Endodermal cell (in vitro differentiated cells): ENCODE results near the gene CDCP2. TPM values are rescaled to one million over a fixed set of nuclear protein-coding genes. Genes with fewer than 3 reads are reported as not detected.

Source experiments
- DNase-seq: peaks from one replicate; pipeline ENCODE4 v3.0.0-alpha.2; 2017
- H3K27ac ChIP-seq: 2 replicates; pipeline ENCODE4 v1.5.1; 2013; ENCODE audit warnings: mild to moderate bottlenecking, low read depth, low read length, moderate library complexity
- H3K27me3 ChIP-seq: 2 replicates; pipeline ENCODE4 v1.6.1; 2013; ENCODE audit warnings: mild to moderate bottlenecking, low read length, moderate library complexity; ENCODE audit not compliant: insufficient read depth, control insufficient read depth, poor library complexity, severe bottlenecking
- H3K36me3 ChIP-seq: 2 replicates; pipeline ENCODE4 v1.7.0; 2013; ENCODE audit warnings: mild to moderate bottlenecking, low read length, moderate library complexity; ENCODE audit not compliant: control insufficient read depth, insufficient read depth
- H3K4me1 ChIP-seq: one replicate; pipeline ENCODE4 v1.7.0; 2013; ENCODE audit warnings: low read length; ENCODE audit not compliant: control insufficient read depth, insufficient read depth
- H3K4me3 ChIP-seq: 2 replicates; pipeline ENCODE4 v1.5.1; 2013; ENCODE audit warnings: mild to moderate bottlenecking, low read length, moderate library complexity
- H3K9ac ChIP-seq: 2 replicates; pipeline ENCODE4 v1.6.1; 2013; ENCODE audit warnings: mild to moderate bottlenecking, low read length, moderate library complexity; ENCODE audit not compliant: poor library complexity, severe bottlenecking; ENCODE audit errors: extremely low read depth
- H3K9me3 ChIP-seq: 2 replicates; pipeline ENCODE4 v1.6.1; 2013; ENCODE audit warnings: mild to moderate bottlenecking, low read length, moderate library complexity; ENCODE audit not compliant: control insufficient read depth
- H3K27ac Mint-ChIP-seq: 2 replicates; pipeline ENCODE4 v1.8.0; 2020; ENCODE audit warnings: mixed read lengths
- H3K27me3 Mint-ChIP-seq: 2 replicates; pipeline ENCODE4 v1.8.0; 2021; ENCODE audit warnings: mild to moderate bottlenecking, mixed read lengths; ENCODE audit not compliant: insufficient read depth
- H3K36me3 Mint-ChIP-seq: 2 replicates; pipeline ENCODE4 v1.8.0; 2020; ENCODE audit warnings: low read depth, mixed read lengths
- H3K4me1 Mint-ChIP-seq: 2 replicates; pipeline ENCODE4 v1.8.0; 2020; ENCODE audit warnings: mixed read lengths
- H3K4me3 Mint-ChIP-seq: 2 replicates; pipeline ENCODE4 v1.8.0; 2020; ENCODE audit warnings: mild to moderate bottlenecking, moderate library complexity, mixed read lengths
- H3K9me3 Mint-ChIP-seq: 2 replicates; pipeline ENCODE4 v1.8.0; 2020; ENCODE audit warnings: mild to moderate bottlenecking, mixed read lengths
- CTCF ChIP-seq: fragments of 200-600 bp; sonication (generic); conservative IDR thresholded peaks from 2 replicates; pipeline ENCODE4 v1.5.0; 2021; ENCODE audit warnings: antibody characterized with exemption, mild to moderate bottlenecking
- WGBS, 2 experiments: methylation state at CpG; one replicate each; pipeline versions ENCODE4 v1.1.5 to v1.1.7; 2013; ENCODE audit warnings: missing lambda C conversion rate in 2 of 2, mixed read lengths in 1 of 2; ENCODE audit not compliant: insufficient coverage in 1 of 2, insufficient read length in 1 of 2; 5-methylcytosine and 5-hydroxymethylcytosine counted together
- total RNA-seq, 2 donors: library from RNA; stranded (reverse); fragmentation: NEBNext Ultra II Directional in 1 of 2; extraction: Animal tissue kit (Norgen Biotek cat#: 25700) in 1 of 2; gene quantifications; 2 replicates in 1 of 2; 3 replicates in 1 of 2; pipeline ENCODE4 v1.2.1, GENCODE V29; 2021

The CDCP2 gene
- total RNA-seq, 2 donors from 2014 or later: not detected

DNA sequence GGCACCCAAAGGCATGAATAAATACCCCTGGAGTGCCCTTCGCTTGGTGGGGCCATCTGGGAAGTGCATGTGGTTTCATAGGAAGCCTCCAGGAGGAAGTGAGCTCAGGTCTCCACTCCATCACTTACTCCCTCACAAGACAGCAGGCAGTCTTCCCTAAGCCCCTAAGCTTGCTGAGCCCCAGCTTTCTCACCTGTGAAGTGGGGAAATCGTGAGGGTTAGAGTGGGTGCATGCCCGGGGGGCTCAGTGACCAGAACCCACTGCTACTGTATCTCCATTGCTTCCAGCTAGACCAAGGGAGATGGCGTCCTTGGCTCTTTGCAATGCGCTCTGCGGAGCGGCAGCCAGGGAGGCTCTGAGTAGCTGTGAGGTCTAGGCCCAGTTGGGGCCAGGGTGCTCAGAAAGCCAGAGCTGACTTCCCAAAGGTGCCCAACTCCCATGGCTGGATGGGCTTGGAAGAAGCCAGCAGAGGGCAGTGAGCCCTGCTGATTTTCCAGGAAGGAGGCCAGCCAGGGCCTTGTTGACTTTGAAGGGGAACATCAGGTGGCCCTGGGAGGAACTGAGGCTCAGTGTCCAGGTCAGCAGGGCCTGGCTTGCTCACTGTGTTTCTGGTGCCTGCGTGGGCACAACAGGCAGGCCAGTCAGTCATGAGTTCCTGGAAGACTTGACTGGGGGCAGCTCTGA, 27.3 kb downstream of the CDCP2 start:
- 91 to 97% methylated on average over 4 to 8 of the region's 8 CpGs for WGBS, 2 experiments
- no peak overlapping the region for H3K4me3 Mint-ChIP-seq
- peaks cover 6% of the 10 kb centered on the region for H3K4me1 ChIP-seq
- no peaks in the 10 kb centered on the region for H3K9me3 ChIP-seq
- H3K27ac Mint-ChIP-seq: peak overlapping the region; percentile 39
- H3K36me3 ChIP-seq: no peaks in the 10 kb centered on the region
- DNase-seq: peak; percentile 79
- peak; percentile 73 for TF ChIP-seq CTCF
- no peaks in the 10 kb centered on the region for H3K27me3 ChIP-seq
- H3K27me3 Mint-ChIP-seq: peaks cover 9% of the 10 kb centered on the region
- no peak overlapping the region for H3K9ac ChIP-seq
- H3K27ac ChIP-seq: no peak overlapping the region
- no peaks in the 10 kb centered on the region for H3K36me3 Mint-ChIP-seq
- peaks cover 20% of the 10 kb centered on the region for H3K4me1 Mint-ChIP-seq
- no peak overlapping the region for H3K4me3 ChIP-seq
- no peaks in the 10 kb centered on the region for H3K9me3 Mint-ChIP-seq

DNA sequence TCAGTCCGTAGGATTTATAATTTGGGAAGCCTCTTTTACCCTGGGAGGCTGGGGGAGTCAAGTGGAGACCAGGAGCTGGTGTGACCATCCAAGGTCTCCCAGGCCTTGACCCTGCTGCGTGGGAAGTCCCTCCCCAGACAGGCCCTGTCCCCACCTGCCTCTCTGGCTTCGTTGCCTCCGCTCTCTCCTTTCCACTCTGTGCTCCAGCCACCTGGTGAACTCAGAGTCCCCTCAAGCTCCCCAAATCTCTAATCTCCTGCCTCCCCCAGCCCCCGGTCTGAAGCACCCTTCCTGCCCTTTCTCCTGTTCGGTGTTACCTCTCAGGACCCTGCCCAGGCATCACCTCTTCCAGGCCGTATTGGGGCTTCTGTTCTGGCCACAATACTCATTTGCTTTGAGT, 27.9 kb downstream of the CDCP2 start:
- Histone ChIP-seq H3K27me3 (no peaks in the 10 kb centered on the region), H3K9me3 (no peaks in the 10 kb centered on the region), H3K4me1 (peaks cover 6% of the 10 kb centered on the region), H3K36me3 (no peaks in the 10 kb centered on the region), H3K27ac (no peak overlapping the region), H3K9ac (no peak overlapping the region), H3K4me3 (no peak overlapping the region)
- H3K4me1 Mint-ChIP-seq: peaks cover 20% of the 10 kb centered on the region
- no peak overlapping the region for H3K4me3 Mint-ChIP-seq
- 90 to 93% methylated on average over 5 to 7 of the region's 7 CpGs for WGBS, 2 experiments
- no peaks in the 10 kb centered on the region for H3K36me3 Mint-ChIP-seq
- no peak for TF ChIP-seq CTCF
- H3K27me3 Mint-ChIP-seq: peaks cover 5% of the 10 kb centered on the region
- no peak for DNase-seq
- H3K9me3 Mint-ChIP-seq: no peaks in the 10 kb centered on the region
- H3K27ac Mint-ChIP-seq: peak overlapping the region; percentile 39

DNA sequence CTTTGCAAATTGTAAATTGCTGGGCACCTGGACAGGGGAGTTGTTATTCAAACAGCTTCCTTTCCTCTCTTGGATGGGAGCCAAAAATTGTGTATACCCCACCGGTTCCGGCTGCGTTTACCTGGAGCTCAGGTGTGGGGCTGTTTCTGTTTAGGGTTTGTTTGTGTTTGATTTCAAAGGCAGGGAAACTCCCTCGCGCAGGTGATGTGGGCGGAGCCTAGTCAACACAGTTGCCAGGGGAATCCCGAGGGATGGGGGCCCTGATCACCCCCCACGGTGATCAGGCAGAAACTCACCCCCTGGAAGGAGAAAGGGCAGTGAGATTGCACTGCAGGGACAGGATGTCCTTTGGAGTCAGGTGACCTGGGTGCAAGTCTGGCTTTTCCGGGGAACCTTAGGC, 28.3 kb downstream of the CDCP2 start:
- no peak overlapping the region for H3K27ac ChIP-seq
- Mint-ChIP-seq H3K4me1 (peaks cover 20% of the 10 kb centered on the region), H3K4me3 (no peak overlapping the region), H3K27me3 (peaks cover 5% of the 10 kb centered on the region), H3K36me3 (no peaks in the 10 kb centered on the region), H3K27ac (no peak overlapping the region), H3K9me3 (no peaks in the 10 kb centered on the region)
- 78 to 86% methylated on average over 3 to 9 of the region's 9 CpGs for WGBS, 2 experiments
- no peak overlapping the region for H3K9ac ChIP-seq
- peaks cover 6% of the 10 kb centered on the region for H3K4me1 ChIP-seq
- no peaks in the 10 kb centered on the region for H3K27me3 ChIP-seq
- peak; percentile 53 for DNase-seq
- H3K9me3 ChIP-seq: no peaks in the 10 kb centered on the region
- H3K36me3 ChIP-seq: no peaks in the 10 kb centered on the region
- no peak overlapping the region for H3K4me3 ChIP-seq
- no peak for TF ChIP-seq CTCF
